Astrocyte of the spinal cord (primary cell): ENCODE results near the gene POLR1C.
A peak's percentile ranks its signal among the peaks of the same experiment; 100 is the strongest.

Source experiments
- DNase-seq: peaks from one replicate; pipeline ENCODE4 v3.0.0; 2011; ENCODE audit warnings: low read depth, low spot score
- H3K4me3 ChIP-seq: 2 replicates; pipeline ENCODE4 v1.5.1; 2011; ENCODE audit warnings: low read depth, mild to moderate bottlenecking, low read length, moderate library complexity
- CTCF ChIP-seq: IDR thresholded peaks from 2 replicates; pipeline ENCODE4 v1.5.1; 2012; ENCODE audit warnings: low read depth, mild to moderate bottlenecking, low read length, inconsistent platforms
- in situ Hi-C: cut with HindIII; loops from 2 replicates; pipeline ENCODE4 v1.10.0; 2017; ENCODE audit warnings: low sequenced_read_pairs

POLR1C gene

GRCh38 chr6:43493230-43493629 lies 23.7 kb upstream of the POLR1C start:
- H3K4me3 ChIP-seq, result no peak overlapping the region
- in situ Hi-C loops, result no loop called here
- no peak for DNase-seq
- TF ChIP-seq CTCF, result no peak

- no peak for DNase-seq
- TF ChIP-seq CTCF, result no peak
- in situ Hi-C loops, result no loop called here
- no peak overlapping the region for H3K4me3 ChIP-seq
These were observed 23.1 kb upstream of the POLR1C start for GRCh38 chr6:43493833-43494232.

- in situ Hi-C loops, result no loop called here
- no peak overlapping the region for H3K4me3 ChIP-seq
- TF ChIP-seq CTCF, result no peak
- no peak for DNase-seq
These were observed 22.6 kb upstream of the POLR1C start for GRCh38 chr6:43494321-43494720.

- DNase-seq, result no peak
- H3K4me3 ChIP-seq, result no peak overlapping the region
- in situ Hi-C loops, result no loop called here
- no peak for TF ChIP-seq CTCF
These were observed 22.1 kb upstream of the POLR1C start for GRCh38 chr6:43494766-43495165.

- H3K4me3 ChIP-seq, result no peak overlapping the region
- TF ChIP-seq CTCF, result peak; percentile 30
- in situ Hi-C loops, result no loop called here
- DNase-seq, result no peak
These were observed 21.4 kb upstream of the POLR1C start for GRCh38 chr6:43495409-43495941.

GRCh38 chr6:43496370-43497128 lies 20.3 kb upstream of the POLR1C start:
- TF ChIP-seq CTCF, result peak; percentile 66
- no peak overlapping the region for H3K4me3 ChIP-seq
- in situ Hi-C loops, result no loop called here
- peak; percentile 34 for DNase-seq

- in situ Hi-C loops, result no loop called here
- TF ChIP-seq CTCF, result no peak
- no peak for DNase-seq
- H3K4me3 ChIP-seq, result no peak overlapping the region
These were observed 19.8 kb upstream of the POLR1C start for GRCh38 chr6:43497129-43497396.
